ENCODE measurements around the gene RAB3GAP1.

- TF ChIP-seq, protein P1, sequence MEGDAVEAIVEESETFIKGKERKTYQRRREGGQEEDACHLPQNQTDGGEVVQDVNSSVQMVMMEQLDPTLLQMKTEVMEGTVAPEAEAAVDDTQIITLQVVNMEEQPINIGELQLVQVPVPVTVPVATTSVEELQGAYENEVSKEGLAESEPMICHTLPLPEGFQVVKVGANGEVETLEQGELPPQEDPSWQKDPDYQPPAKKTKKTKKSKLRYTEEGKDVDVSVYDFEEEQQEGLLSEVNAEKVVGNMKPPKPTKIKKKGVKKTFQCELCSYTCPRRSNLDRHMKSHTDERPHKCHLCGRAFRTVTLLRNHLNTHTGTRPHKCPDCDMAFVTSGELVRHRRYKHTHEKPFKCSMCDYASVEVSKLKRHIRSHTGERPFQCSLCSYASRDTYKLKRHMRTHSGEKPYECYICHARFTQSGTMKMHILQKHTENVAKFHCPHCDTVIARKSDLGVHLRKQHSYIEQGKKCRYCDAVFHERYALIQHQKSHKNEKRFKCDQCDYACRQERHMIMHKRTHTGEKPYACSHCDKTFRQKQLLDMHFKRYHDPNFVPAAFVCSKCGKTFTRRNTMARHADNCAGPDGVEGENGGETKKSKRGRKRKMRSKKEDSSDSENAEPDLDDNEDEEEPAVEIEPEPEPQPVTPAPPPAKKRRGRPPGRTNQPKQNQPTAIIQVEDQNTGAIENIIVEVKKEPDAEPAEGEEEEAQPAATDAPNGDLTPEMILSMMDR (IDR thresholded peaks at IDR 0.05), result no peak
- TF ChIP-seq POLR2A (IDR thresholded peaks at IDR 0.05) (no peak), EP300 (IDR thresholded peaks at IDR 0.05) (no peak)
Observed at GRCh38 chr2:135095591-135095990, 43.5 kb downstream of the RAB3GAP1 start.

Measured in tibial nerve (tissue), 4 donors.